Measurements from ENCODE around the gene SNX10.

- TF ChIP-seq CTCF (conservative IDR thresholded peaks at IDR 0.05) = no peak
- no peak for TF ChIP-seq ZFX (IDR thresholded peaks at IDR 0.05)
Observed at GRCh38 chr7:26419198-26419597, 127.5 kb downstream of the SNX10 start.
